ENCODE data around the gene SYF2.
"Not testable (repeated sequence)": the region's sequence is repeated elsewhere in the genome, so short reads cannot be mapped to it uniquely, and the experiment has no call there.

The SYF2 gene

DNA sequence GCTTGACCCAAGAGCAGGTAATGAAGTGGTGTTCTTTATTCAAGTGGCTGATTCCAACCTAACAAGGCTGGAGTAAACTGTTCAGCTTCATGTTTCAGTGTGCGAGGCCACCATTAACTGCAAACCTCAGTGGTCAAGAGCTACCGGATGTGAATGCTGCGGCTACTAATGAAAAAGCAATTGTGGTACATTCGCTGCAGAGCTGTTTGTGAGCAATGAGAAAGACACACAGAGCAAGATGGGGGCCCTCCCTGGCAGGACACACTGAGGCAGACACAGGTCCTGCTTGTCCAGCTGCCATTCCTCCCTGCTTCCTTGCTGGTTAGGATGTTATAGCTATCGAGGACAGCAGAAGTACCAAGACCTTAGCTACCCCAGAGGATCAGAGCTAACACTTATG lies 26.1 kb downstream of the SYF2 start:
- no peak for DNase-seq (ENCODE audit: low spot score)

DNA sequence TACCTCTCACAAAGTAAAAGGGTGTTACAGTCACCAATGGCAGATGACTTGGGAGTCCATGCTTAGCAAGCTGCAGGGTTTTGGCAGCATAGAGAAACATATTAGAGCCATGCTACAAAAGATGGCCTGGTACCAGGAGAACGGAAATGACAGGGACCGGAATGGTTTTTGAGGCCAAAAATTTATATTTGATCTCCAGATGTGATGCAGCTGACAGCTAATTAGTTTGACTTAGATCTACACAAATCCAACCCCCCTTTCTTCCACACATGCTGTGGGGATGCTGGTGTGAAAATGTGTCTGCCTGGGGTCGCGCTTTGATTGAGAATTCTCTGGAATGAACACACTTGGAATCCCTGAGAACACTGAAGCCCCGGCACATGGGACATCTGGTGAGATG lies 26.5 kb downstream of the SYF2 start:
- DNase-seq (ENCODE audit: low spot score), result no peak

DNA sequence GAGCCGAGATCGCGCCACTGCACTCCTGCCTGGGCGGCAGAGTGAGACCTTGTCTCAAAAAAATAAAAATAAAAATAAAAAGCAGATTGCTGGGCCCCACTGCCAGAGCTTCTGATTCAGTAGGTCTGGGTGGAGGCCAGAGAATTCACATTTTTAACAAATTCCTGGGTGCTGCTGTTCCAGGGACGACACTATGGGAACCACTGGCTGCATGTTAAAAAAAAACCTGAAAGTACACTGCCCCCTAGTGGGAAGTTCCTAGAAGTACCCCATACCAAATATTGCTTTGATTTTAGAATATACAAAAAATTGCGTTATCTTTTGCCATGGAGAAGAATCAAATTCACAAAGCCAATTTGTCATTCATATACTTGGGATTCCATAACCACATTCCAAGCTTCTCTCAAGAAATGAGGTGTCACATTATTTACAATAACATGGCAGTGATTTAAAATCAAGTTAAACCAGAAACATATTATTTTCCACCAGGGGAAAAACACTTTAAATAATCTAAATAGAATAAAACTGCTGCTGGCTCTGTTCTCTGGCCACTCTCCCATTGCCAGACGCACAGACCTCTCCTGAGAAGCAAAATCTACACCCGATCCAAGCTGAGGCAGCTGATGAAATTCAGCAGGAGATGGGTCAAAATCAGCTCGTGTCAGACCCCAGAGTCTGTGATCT lies 27.4 kb downstream of the SYF2 start:
- peak; percentile 66 for DNase-seq (ENCODE audit: low spot score)

DNA sequence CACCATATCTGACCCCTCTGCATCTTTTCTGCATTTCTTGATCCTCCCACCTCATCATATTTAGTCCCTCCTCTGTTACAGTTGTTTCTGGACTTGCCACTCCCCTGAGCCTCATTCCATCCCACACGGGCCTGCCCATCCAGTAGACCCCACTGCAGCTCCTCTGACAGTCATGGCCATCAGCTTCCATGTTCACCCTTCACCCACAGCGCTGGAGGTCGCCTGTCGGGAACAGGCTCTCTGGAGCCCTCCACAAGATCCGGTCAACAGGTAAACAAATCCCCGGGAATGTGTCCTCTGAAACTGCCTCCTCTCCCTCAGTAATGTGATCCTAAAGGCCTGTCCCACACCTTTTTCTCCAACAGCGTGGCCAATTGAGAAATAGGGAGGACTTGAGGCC lies 31.3 kb downstream of the SYF2 start:
- no peak for DNase-seq (ENCODE audit: low spot score)

DNA sequence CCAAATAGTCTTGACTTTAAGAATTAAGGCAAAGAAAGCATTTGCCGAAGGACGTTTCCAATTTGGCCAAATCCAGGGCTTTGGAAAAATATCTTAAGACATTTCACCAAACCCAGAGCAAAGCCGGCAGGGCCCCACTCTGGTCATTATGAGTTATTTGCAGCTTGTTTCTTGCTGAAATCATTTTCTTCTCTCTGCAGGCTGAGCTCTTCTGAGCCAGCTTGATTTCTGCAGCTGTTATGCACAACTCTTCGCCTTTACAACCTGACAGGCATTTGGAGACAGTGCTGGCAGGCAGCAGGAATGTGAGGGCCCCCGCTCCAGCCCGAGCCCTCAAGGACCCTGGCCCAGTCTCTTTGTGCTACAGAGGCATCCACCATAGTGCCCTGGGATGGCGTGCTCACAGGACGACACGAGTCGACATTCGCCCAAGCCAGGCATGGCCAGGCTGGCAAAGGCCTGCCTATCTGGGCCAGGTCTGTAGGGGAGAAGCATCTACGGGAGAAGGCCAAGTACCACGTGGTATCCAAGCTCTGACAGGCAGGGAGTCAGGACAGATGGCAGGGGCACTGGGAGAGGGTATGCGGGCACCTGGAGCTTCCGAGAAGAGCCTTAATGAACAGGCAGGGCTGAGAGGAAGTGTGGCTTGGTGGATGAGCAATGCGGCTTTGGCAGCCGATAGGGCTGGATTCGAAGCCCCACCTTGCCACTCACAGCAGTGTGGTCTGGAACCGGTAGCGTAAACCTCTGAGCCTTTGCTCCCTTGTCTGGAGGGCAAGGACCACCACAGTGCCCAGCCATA lies 32.3 kb downstream of the SYF2 start:
- DNase-seq (ENCODE audit: low spot score), result no peak

DNA sequence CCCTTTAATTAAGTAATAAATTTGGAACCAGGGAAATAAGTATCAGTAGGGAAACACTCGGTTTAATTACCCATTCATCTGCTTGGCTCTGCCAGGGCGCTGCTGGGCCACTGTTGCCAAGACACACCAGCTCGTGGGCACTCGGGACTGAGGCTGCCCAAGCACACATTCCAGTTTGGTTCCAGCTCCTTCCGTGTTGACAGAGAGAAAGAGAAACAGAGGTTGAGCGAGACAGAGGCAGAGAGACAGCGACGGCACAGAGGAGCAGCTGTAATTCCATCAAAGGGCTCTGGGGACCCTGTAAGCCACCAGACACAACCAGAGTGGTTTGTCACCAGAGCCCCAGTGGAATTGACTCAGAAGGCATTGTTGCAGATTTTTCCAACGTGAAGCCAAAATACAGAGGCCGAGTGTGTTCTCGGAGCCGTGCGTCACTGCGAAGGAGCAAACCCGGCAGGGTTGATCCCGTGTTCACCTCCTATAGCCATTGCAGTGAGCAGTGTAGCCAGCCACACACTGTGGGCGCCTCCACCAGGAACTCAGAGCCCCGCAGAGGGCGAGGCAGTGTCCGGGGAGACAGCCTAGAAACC lies 33.5 kb downstream of the SYF2 start:
- no peak for DNase-seq (ENCODE audit: low spot score)

DNA sequence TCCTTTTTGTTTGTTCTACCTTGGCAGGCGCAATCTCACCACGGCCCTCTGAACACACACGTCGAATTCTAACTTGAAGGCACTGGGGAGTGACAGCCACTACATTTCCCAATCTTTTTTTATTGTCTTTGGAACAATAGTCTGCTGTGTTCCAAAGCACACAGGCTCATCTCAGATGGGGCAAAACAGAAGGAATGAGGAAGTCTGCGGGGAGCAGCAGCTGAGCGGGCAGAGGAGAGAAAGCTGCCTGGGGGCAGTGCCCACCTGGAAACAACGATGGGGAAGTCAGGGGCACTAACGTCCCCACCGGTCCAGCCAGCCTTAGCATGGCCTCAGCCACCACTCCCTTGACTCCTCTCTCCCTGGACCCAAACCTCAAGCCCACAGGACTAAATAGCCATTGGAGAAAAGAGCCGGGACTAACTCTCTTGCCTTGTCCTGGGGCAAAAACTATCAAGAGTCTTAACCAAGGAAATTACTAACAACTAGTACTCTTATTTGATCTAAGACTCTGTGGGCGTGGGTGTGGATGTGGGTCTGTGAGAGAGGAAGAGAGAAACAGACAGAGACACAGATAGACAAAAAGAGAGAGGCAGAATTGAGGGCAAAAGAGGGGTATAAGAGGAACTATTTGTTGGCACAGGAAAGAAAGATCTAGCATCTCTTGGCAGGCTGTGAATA lies 34.2 kb downstream of the SYF2 start:
- no peak for DNase-seq (ENCODE audit: low spot score)

DNA sequence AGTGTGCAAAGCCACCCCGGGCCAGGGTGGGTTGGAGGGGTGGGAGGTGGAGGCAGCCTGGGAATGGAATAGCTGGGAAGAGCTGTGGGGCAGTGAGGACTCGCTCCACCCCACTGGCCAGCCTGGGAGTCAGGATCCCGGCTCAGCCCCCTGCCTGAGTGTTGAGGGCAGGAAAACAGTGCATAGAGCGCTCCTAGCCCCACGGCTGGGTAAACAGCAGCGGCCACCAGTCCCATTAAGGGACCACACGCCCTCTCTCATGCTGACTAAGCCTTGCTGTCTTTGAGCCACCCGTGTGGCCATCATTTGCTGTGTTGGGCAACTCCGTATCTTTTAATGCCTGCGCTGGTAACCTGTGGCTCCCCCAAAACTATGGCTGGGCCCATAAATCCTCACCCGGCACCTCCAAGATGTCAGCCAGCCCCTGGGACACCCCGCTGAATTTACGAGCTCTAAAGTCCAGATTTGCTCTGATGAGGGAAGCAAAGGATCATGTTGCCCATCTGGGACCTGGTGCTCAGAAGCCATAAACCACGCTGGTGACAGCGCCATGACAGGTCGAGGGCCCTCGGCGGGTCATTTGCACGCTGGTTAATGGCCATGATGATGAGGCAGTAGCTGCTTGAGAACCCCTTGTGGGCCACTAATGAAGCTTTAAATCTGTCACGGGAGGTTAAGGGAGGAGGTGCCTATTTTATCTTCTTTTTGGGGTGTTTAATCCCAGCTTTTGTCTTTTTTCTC lies 34.9 kb downstream of the SYF2 start:
- no peak for DNase-seq (ENCODE audit: low spot score)

DNA sequence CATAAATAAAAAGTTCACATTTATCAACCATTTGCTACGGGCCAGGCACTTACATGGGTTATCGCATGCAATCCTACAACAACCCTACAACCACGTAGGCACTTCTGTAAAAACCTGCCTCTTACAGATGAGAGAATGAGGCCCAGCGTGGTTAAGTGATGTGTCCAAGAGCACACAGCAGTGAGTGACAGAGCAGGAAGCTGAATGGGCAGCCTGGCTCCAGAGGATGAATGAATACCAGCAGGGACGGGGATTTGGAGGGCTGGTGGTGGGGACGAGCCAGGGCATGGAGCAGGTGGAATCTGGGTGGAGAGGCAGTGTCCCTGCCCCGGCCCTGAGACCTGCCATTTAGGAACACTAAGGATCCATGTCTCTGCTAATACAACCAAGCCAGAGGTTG lies 35.5 kb downstream of the SYF2 start:
- DNase-seq (ENCODE audit: low spot score), result no peak

DNA sequence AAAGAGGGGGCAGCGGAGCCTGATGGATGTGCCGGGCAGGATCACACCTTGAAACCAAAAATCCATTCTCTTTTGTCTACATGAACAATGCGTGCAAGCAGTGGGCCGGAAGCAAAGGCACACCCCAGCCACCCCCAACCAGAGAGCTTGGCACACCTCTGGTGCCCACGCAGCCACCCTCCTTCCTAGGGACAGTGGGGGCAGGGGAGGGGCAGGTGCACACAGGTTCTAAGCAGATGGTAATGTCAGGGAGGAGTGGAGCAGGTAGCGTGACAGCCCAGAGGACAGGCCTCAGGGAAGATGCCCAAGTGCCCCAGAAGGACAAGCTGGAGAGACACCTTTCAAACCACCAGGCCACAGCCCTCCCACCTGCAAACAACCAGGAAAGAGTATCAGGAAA lies 36.5 kb downstream of the SYF2 start:
- DNase-seq (ENCODE audit: low spot score), result no peak

DNA sequence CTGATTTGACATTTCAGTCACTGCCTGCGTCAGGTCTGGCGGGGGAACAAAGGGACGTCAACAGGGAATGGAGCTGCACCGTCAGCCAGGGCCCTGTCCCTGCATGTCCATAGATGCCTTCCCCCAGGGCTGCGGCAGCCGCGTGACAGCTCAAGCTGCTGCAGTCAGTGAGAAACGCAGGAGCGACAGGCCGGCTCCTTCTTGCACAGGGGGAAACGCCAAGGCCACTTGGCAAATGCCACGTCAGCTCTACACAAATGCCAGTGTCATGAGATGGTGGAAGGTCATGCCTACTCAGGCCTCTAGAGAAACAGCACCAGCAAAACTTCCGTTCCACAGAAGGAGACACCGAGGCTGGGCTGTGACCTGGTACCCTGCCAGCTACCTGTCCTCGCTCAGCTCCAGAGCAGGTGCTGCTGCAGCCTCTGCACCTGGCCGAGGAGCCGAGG lies 37.7 kb downstream of the SYF2 start:
- DNase-seq (ENCODE audit: low spot score), result no peak

DNA sequence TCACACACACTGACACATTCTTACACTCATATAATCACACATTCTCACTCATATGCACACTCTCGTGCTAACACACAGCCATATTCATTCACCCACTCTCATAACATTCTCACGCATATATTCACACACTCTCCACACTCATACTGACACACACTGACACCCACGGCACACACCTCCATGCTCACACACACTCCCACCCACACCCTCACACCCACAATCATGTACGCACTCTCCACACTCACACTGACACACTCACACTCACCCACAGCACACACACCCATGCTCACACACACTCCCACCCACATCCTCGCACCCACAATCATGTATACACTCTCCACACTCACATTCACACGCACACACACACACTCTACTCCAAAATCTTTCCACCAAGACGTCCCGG lies 38.2 kb downstream of the SYF2 start:
- DNase-seq (ENCODE audit: low spot score), result no peak

DNA sequence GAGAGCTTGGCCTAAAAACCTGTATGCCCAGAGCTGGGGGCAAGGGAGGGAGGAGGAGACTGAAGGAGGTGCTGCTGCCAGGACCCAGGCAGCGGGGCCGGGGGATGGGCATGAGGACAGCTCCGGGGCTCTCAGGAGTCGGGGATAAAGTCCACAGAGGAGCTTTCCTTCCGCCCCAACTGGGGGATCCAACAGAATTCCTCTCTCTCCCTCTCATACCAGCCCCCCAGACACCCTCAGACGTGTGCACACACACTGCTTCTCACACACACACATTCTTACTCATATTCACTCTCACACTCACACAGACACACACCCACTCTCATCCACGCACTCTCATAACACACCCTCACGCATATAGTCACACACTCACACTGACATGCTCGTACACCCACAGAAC lies 39.1 kb downstream of the SYF2 start:
- DNase-seq (ENCODE audit: low spot score), result peak; percentile 57

DNA sequence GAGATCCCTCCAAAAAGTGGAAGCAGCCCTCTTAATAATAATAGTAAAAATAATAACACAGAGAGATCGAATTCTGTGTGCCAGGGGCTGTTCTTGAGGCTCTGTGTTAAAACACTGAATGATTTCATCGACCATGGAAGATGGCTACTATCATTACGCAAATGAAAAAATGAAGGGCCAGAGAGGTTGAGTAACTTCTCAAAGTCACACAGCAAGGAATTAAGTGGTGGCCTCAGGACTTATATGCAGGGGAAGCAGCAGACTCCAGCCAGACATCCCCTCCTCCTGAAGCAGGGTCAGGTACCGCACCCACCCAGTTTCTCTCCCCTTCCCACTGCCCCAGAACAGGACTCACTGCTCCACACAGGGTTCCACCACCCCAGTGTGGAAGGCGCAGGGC lies 40.1 kb downstream of the SYF2 start:
- no peak for DNase-seq (ENCODE audit: low spot score)

DNA sequence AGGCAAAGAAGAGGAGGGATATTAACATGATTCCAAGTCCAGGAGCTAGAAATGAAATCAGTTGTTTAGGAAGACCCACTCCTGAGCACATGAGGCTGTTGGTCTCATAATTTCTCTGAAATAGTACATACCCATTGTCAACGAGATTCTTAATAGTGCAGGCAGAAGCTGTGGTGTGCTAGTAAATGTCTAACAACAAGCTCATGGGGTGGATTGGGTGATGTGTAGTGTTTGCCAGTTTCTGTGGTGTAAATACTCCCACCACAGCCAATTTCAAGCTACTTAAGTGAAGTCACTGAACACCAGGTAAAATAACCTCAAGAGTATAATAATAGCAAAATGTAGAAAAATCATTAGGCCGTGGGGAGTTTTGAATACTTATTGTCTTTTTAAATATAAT lies 42.0 kb downstream of the SYF2 start:
- no peak for DNase-seq (ENCODE audit: low spot score)

DNA sequence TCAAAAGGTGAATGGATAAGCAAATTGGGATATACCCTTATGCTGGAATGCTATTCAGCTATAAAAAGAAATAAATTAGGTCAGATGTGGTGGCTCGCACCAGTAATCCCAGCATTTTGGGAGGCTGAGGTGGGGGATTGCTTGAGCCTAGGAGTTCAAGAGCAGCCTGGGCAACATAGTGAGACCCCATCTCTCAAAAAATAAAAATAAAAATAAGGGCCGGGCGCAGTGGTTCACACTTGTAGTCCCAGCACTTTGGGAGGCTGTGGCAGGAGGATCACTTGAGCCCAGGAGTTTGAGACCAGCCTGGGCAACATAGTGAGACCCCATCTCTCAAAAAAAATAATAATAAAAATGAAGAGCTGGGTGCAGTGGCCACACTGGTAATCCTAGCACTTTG lies 44.4 kb downstream of the SYF2 start:
- DNase-seq (ENCODE audit: low spot score), result not testable (repeated sequence)

DNA sequence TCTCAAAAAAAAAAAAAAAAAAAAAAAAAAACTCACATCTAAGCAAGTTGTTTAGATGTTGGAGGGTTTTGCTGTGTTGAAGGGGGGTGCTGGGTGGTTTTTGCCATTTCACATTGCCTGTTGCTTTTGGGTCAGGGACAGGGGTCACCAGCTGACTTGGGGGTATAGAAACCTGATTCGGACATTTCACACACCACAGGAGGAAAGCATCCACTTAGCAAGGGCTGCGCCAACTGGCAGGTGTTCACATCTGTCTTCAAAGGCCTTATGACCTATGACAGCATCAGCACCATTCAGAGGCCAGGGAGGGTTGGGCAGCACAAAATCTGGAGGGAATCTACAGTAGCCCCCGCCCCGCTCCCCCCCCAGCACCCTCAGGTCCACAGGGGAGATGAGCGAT lies 45.2 kb downstream of the SYF2 start:
- DNase-seq (ENCODE audit: low spot score), result no peak

DNA sequence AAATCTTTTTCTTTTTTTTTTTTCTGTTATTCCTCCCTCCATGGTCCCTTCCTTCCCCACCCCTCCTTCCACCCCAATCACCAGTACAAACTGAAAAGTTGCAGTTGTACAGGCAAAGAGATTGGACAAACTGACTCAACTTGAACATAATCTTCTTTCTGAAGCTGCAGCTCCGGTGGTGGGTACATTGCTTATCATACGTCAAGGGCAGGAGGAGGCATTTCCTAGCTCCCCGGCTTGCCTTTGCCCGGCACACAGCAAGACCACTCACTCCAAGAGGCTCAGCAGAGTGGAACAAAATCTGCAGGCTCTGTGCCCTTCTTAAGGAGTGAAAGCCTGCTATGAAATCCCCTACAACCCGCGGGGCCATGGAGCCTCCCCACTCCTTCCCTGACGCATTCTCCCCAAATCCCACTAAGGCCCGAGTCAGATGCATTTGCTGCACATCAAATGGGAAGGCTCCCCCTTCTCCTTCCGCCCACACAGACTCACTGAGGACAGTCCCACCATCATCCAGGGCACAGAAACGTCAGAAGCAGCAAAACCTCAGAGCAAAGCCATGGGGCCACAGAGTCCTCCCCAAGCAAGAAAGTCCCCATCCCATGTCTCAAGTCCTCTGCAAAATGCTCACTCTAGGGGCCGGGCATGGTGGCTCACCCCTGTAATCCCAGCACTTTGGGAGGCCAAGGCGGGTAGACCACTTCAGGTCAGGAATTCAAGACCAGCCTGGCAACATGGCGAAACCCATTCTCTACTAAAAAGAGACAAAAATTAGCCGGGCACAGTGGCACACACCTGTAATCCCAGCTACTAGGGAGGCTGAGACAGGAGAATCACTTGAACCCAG lies 45.9 kb downstream of the SYF2 start:
- no peak for DNase-seq (ENCODE audit: low spot score)

DNA sequence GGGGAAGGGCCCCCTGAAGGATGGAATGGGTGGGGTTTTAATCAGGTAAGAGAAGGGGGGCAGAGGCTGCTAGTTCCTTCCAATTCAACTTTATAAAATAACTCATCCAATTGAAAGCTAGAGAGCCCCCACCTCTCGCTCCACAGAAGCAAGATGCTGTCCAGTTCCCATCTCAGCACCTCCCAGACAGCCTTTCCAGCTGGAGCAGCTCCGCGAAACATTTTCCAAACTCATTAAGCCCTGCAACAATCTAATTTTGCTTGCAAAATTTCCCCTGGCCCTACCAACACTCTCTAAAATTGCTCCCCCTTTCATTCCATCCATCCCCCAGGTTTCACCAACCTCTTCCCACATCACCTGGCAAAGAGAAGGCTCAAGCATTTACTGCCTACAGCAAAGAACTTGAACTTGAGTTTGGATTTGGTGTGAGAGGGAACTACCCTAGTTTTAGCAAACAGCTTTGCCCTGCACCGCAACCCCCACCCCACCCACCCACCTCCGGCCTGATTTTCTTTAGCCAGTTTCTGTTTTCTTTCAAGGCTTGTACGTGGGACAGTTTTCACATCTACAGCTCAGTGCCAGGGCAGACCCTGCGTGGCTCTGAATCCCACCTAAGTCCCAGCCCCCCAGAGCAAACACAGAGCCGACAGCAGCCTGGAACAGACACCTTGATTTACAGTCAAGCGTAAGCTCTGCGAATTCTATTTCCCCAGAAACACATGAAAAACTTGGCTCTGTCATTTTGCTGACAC lies 46.7 kb downstream of the SYF2 start:
- DNase-seq (ENCODE audit: low spot score), result no peak

DNA sequence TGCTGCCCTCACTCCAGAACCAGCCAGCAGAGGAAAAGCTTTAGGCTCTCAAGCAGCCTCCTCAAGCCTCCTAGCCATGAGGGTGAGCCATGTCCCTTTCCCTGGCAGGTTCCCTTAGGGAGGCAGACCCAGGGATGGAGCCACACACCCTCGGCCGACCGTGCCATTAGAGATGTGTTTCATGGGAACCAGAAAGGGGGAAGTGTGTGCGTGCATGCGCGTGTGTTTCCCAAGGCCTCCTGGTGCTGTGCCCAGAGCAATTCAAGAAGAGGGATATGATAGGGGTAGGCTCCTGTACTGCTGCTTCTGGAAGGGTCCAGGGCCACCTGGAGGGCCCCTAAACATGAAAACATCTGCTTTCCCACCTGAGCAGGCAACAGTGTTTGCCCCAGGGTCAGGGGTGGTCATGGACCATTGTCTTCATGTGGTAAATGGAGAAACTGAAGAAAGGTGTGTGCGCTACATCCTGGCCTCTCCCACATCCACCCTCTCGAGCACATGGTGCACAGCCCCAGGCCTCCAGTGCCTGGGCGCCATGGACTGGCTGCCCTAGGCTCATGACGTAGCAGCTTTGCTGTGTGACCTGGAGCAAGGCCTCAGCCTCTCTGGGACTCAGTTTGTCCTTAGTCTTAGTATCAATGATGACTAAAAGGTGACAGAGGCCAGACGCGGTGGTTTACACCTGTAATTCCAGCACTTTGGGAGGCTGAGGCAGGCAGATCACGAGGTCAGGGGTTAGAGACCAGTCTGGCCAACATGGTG lies 48.1 kb downstream of the SYF2 start:
- DNase-seq (ENCODE audit: low spot score), result no peak
